NCI-H1092 (cell line): ENCODE measurements around the gene SOX30.
"Not testable (repeated sequence)": the region's sequence is repeated elsewhere in the genome, so short reads cannot be mapped to it uniquely, and the experiment has no call there.

Source experiments
- DNase-seq: peaks from one replicate; lab custom pipeline; 2025; lab: John Stamatoyannopoulos, UW

SOX30 gene

DNA sequence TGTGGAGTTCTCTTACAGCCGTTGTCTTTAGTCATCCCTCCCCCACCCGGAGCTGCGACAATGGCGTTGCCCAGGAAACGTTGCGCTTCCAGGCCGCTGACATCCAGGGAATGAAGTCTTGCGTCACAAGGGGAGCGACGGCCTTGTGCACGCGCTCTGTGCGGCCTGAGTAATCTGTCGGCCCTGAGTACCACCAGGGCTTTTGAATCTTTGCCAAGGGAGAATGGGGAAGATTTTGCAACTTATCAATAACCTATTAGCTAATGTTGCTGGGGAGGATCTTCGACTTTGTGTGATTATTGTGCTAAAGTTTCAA lies at the start of gene SOX30:
SOX30 (minus strand) TSS at position 62 of the 316 bp plus-strand sequence. CDS start 360 bp downstream, outside the sequence.
- no peak for DNase-seq

- not testable (repeated sequence) for DNase-seq
Observed at GRCh38 chr5:157698674-157699073, 46.4 kb upstream of the SOX30 start.

DNA sequence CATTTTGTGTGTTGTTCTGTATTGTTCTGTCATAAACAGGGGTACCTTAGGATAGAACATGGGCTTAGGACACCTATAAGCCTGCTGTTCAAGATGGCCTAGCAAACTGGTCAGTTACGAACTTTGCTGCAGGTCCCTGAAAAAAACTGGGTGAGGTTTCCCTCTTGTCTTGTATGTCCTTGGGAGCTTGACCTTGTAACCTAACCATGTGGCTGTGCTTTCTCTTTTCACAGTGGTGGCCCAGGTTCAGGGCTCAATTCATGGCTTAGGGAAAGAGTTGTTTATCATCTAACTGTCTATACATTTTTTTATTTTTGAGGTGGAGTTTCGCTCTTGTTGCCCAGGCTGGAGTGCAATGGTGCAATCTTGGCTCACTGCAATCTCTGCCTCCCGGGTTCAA lies 43.9 kb upstream of the SOX30 start:
- not testable (repeated sequence) for DNase-seq

- DNase-seq, result not testable (repeated sequence)
Observed at GRCh38 chr5:157693816-157694215, 41.6 kb upstream of the SOX30 start.

DNA sequence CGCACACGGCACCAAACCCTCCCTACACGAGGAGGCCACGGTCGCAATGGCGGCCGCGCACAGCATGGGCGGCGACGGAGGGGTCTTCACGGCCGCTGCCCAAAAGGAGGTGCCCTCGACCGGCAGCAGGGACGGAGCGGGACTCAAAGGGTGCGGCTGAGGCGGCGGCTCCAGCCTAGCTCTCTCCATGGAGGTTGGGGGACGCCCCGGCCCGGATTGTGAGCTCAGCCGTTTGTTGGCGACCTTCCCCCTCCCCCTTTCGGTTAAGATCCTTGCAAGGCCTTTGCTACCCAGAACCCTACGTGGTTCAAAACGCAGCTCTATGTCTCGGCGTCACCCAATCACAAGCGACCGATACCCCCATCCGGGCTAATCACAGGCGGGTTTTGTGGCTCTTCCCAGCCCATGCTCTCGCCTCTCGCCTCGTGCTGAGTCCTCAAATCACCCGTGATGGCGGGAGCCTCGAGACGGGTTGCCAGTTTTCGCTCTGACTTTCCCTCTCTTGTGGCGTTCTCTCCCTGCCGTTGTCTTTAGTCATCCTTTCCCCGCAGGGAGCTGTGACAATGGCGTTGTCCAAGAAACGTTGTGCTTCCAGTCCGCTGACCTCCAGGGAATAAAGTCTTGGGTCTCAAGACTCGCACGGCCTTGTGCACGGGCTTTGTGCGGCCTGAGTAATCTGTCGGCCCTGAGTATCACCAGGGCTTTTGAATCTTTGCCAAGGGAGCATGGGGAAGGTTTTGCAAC lies 38.6 kb upstream of the SOX30 start:
- no peak for DNase-seq

GRCh38 chr5:157689942-157690689 lies 37.9 kb upstream of the SOX30 start:
- DNase-seq, result no peak

DNA sequence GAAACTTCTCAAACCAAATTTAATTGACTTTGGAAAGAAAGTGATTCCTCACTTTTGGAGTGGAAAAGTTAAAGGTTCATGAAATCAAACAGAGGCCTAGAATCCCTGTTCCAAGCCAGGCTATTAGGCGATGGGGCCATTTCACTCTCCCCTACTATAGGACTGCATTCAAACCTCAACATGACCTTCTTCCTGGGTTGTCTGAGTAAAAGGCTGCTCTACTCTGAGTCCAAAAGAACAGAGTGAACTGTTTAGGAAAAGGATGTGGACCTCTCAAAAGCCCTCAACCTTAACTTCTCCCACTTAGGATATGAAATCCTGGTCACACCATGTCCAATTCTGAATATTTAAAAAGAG lies 34.9 kb upstream of the SOX30 start:
- no peak for DNase-seq

GRCh38 chr5:157686276-157687197 lies 34.3 kb upstream of the SOX30 start:
- DNase-seq, result not testable (repeated sequence)

- no peak for DNase-seq
Observed at GRCh38 chr5:157682257-157682656, 30.0 kb upstream of the SOX30 start.

DNA sequence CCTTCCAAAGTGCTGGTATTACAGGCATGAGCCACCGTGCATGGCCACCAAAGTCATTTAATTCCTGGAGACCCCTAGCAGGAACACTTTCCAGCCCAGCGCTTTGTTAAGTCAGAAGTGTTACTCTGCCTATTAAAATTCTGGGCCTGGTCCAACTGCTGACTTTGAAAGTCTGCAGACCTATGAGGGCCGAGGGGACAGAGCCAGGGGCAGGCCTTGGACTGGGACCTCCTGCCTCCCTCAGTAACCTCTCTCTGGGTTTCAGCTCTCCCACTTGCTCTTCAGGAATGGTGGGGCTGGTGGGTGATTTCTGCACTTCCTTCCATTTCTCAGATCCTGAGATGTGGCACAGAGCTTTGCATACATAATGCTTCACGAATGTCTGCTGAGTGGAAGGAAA lies 28.8 kb upstream of the SOX30 start:
- DNase-seq, result no peak

GRCh38 chr5:157680239-157680638 lies 28.0 kb upstream of the SOX30 start:
- DNase-seq, result no peak

DNA sequence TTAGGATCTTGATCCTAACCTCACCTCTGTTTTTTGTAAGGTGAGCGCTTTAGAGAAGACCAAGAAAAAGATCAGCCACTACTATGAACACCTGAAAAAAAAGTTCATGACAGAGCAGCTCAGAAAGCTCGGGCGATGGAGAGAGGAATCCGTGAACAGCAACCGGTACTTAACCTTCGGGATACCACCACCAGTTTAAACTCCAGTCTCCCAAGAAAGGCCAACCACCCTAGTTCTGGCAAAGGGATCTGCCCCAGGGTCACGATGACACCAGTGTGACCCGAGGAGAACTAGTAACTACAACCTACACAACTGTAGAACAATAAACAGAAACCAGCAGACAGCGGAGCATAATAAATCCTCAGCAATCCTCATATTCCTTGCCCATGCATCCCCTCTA lies 27.6 kb upstream of the SOX30 start:
- DNase-seq, result no peak

DNA sequence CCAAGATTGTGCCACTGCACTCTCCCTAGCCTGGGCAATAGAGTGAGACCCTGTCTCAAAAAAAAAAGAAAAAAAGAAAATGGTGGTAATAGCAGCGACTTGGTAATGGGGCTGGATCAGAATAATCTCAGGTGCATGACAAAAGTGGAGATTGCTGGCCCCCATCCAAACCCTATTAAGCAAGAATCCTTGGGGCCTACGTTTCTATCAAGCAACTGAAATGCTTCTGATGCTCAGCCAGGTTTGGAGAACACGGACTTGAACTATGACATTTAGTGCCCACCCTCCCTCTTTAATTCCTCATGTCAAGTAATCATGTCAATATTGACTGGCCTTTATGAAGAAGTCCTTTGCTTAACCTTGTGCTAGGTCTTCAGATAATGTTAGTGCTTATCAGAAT lies 25.7 kb upstream of the SOX30 start:
- DNase-seq, result no peak

DNA sequence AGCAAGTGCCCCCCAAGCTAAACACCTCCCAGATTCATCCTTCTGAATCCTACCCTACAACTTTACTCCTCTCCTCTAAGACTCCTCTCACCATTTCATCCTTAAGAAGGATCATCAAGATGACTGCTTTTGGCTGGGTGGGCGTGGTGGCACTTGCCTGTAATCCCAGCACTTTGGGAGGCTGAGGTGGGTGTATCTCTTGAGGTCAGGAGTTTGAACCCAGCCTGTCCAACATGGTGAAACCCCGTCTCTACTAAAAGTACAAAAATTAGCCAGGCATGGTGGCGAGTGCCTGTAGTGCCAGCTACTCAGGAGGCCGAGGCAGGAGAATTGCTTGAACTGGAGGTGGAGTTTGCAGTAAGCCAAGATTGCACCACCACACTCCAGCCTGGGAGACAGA lies 22.1 kb upstream of the SOX30 start:
- DNase-seq, result not testable (repeated sequence)

GRCh38 chr5:157672976-157673375 lies 20.7 kb upstream of the SOX30 start:
- no peak for DNase-seq

GRCh38 chr5:157671592-157672330 lies 19.5 kb upstream of the SOX30 start:
- DNase-seq, result no peak

GRCh38 chr5:157670662-157671591 lies 18.7 kb upstream of the SOX30 start, which contains the start of gene C5orf52:
Gene C5orf52, plus strand, starts transcription at chr5:157671533. Its CDS starts 82 bp downstream, at chr5:157671615.
- no peak for DNase-seq

DNA sequence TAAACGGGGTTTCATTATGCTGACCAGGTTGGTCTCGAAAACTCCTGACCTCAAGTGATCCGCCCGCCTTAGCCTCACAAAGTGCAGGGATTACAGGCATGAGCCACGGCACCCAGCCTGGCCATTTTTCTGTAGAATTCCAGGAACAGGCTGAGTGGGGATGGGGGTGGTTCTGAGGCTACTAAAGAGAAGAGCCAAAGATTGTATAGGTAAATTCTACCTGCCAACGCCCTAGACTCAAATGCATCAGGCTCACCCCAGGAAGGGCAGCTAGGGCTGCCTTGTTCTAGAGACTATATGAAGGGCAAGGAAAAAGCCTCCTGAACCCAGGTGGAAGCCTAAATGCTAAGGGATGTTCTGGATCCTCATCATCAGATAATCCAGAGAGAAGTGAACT lies 17.5 kb upstream of the SOX30 start:
- DNase-seq, result no peak

DNA sequence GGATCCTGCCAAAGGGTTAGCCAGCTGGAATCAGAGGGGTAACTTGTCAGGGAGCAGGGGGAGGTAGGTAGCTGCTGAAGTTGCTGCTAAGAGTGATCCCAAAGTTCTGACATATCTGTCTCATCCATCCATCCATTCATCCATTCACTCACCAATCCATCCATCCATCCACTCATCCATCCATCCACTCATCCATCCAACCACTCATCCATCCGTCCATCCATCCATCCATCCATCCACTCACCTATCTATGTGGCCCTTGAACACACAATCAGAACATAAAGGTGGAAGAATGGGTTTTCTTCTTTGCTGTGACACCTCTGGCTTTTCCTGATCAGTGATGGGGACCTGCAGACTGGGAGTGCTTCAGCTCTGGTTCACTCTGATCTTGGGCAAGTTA lies 16.1 kb upstream of the SOX30 start:
- no peak for DNase-seq

DNA sequence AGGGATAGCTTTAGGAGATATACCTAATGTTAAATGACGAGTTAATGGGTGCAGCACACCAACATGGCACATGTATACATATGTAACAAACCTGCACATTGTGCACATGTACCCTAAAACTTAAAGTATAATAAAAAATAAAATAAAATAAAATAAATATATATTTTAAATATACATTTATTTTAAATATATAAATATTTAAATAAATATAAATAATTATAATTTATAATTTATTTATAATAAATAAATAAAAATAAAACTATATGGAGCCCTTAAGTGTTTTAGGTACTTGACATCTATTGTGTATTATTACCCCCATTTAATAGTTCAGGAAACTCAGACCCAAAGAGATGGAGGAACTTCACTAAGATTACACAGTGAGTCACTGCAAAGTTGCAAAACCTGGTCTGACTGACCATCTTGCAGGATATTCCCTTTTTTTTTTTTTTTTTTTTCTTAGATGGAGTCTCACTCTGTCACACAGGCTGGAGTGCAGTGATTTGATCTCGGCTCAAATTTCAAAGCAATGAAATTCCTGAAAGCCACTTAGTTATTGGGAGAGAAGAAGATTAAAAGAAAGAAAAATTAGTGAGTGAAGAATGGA lies 13.3 kb upstream of the SOX30 start:
- no peak for DNase-seq
